Endothelial cell of umbilical vein (primary cell): ENCODE measurements around the gene HSPA2. TPM values are rescaled to one million over a fixed set of nuclear protein-coding genes. Genes with fewer than 3 reads are reported as not detected.

Source experiments
- BruUV-seq: library from RNA; stranded (reverse); fragments of 400-500 nt; replicated peaks from 2 replicates; lab custom pipeline; 2021; lab: Mats Ljungman, UMichigan
- CTCF ChIA-PET: fragments of 300-600, 350-600 bp; sonication (Branson Sonifier 250); formaldehyde crosslinking; loops from one replicate; lab custom pipeline; 2021; ENCODE audit warnings: antibody characterized with exemption, inconsistent platforms; lab: Charles Lee
- POLR2A ChIA-PET: fragments of 300-600, 350-600 bp; sonication (Branson Sonifier 250); formaldehyde crosslinking; loops from one replicate; lab custom pipeline; 2021; ENCODE audit warnings: antibody characterized with exemption, inconsistent platforms; lab: Charles Lee
- DNase-seq: peaks from one replicate; pipeline ENCODE4 v3.0.0-alpha.2; 2011; ENCODE audit warnings: low read depth, low spot score
- FAIRE-seq: peaks from 2 replicates; lab custom pipeline; 2011; peaks lifted over from hg19 to GRCh38; lab: Jason Lieb, UNC
- H2AFZ ChIP-seq: 2 replicates; pipeline ENCODE4 v1.6.0; 2012; ENCODE audit warnings: low read depth, low read length, control low read depth, inconsistent platforms
- H3K27ac ChIP-seq: 2 replicates; pipeline ENCODE4 v1.5.1; 2011; ENCODE audit warnings: low read depth, mild to moderate bottlenecking, control low read depth, low read length, moderate library complexity; ENCODE audit not compliant: insufficient read depth
- H3K27me3 ChIP-seq, 2 experiments: 2 replicates each; pipeline versions ENCODE4 v1.6.0 to v1.6.1; 2011; ENCODE audit warnings: low read length in 2 of 2, mixed read lengths in 1 of 2; ENCODE audit not compliant: control insufficient read depth in 2 of 2, insufficient read depth in 2 of 2
- H3K36me3 ChIP-seq, 2 experiments: 2 replicates in 1 of 2; 3 replicates in 1 of 2; pipeline ENCODE4 v1.5.1; 2011; ENCODE audit warnings: low read length in 2 of 2, mild to moderate bottlenecking in 1 of 2, moderate library complexity in 1 of 2; ENCODE audit not compliant: control insufficient read depth in 2 of 2, insufficient read depth in 2 of 2; ENCODE audit errors: extremely low read depth in 1 of 2
- H3K4me1 ChIP-seq: 3 replicates; pipeline ENCODE4 v1.5.1; 2011; ENCODE audit warnings: mild to moderate bottlenecking, low read length; ENCODE audit not compliant: control insufficient read depth, insufficient read depth; ENCODE audit errors: extremely low read depth
- H3K4me2 ChIP-seq: 2 replicates; pipeline ENCODE4 v1.6.1; 2011; ENCODE audit warnings: low read length, control low read depth, mixed read lengths; ENCODE audit not compliant: insufficient read depth
- H3K4me3 ChIP-seq, 3 experiments: fragments of 200-600 bp in 1 of 3; sonication (generic), shearing (Covaris generic) in 1 of 3; replicated peaks in 1 of 3; 2 replicates each; pipeline ENCODE4 v1.5.1; 2011 to 2016; ENCODE audit warnings: control low read depth in 3 of 3, low read length in 3 of 3, mild to moderate bottlenecking in 2 of 3, inconsistent platforms in 1 of 3, low read depth in 1 of 3, moderate library complexity in 1 of 3; ENCODE audit not compliant: insufficient read depth in 1 of 3
- H3K79me2 ChIP-seq: 2 replicates; pipeline ENCODE4 v1.6.0; 2012; ENCODE audit warnings: low read length, inconsistent platforms; ENCODE audit not compliant: control insufficient read depth, insufficient read depth
- H3K9ac ChIP-seq: replicated peaks from 2 replicates; pipeline ENCODE3; 2011; ENCODE audit warnings: low read length, control low read depth; ENCODE audit not compliant: insufficient read depth; ENCODE audit errors: extremely low read depth
- H3K9me1 ChIP-seq: replicated peaks from 3 replicates; pipeline ENCODE4 v1.6.0; 2011; ENCODE audit warnings: mild to moderate bottlenecking, low read length; ENCODE audit not compliant: control insufficient read depth, insufficient read depth; ENCODE audit errors: extremely low read depth
- H3K9me3 ChIP-seq: replicated peaks from 2 replicates; pipeline ENCODE4 v1.5.1; 2012; ENCODE audit warnings: low read length, inconsistent platforms; ENCODE audit not compliant: control insufficient read depth, insufficient read depth
- H4K20me1 ChIP-seq: replicated peaks from 2 replicates; pipeline ENCODE3; 2011; ENCODE audit warnings: mild to moderate bottlenecking, low read length; ENCODE audit not compliant: control insufficient read depth, insufficient read depth; ENCODE audit errors: extremely low read depth
- EZH2 ChIP-seq: IDR thresholded peaks from 2 replicates; pipeline ENCODE4 v1.6.1; 2012; ENCODE audit warnings: borderline replicate concordance, low read depth, mild to moderate bottlenecking, moderate library complexity, low read length, inconsistent platforms; ENCODE audit not compliant: severe bottlenecking
- FOS ChIP-seq: IDR thresholded peaks from 2 replicates; pipeline ENCODE4 v1.6.1; 2011; ENCODE audit warnings: mild to moderate bottlenecking, low read length, moderate library complexity, borderline replicate concordance; ENCODE audit not compliant: insufficient read depth
- GATA2 ChIP-seq: IDR thresholded peaks from 2 replicates; pipeline ENCODE4 v1.7.0; 2011; ENCODE audit warnings: low read depth, mild to moderate bottlenecking, moderate library complexity, mixed read lengths, low read length; ENCODE audit not compliant: insufficient read length, insufficient read depth
- POLR2A ChIP-seq: IDR thresholded peaks from 2 replicates; pipeline ENCODE4 v1.6.1; 2012; ENCODE audit warnings: low read depth, mild to moderate bottlenecking, control low read depth, low read length
- POLR2AphosphoS5 ChIP-seq: IDR thresholded peaks from 2 replicates; pipeline ENCODE4 v1.6.1; 2012; ENCODE audit warnings: low read depth, mild to moderate bottlenecking, control low read depth, low read length, moderate library complexity; ENCODE audit not compliant: insufficient read depth
- dilution Hi-C: fragments of 300-500 bp; cut with MboI; formaldehyde crosslinking; loops from one replicate; pipeline ENCODE4 v1.15.0; 2019; ENCODE audit warnings: low sequenced_read_pairs; ENCODE audit not compliant: extremely low pct_ligation_motif_present
- intact Hi-C: fragments of 100-400 bp; cut with micrococcal nuclease; formaldehyde crosslinking; loops from one replicate; pipeline ENCODE4 v1.10.0; 2022
- polyA plus RNA-seq, 4 experiments: library from polyadenylated mRNA; depleted of rRNA in 3 of 4; stranded (reverse) in 3 of 4; unstranded in 1 of 4; fragments of >200 nt; gene quantifications; 2 replicates each; pipeline versions ENCODE4 v1.2.1 to v1.2.3, GENCODE V29; 2011 to 2012; ENCODE audit warnings: missing spikeins in 1 of 4
- total RNA-seq: library from RNA; stranded (reverse); gene quantifications from 2 replicates; pipeline ENCODE4 v1.2.3, GENCODE V29; 2021
- TF ChIP-seq, protein P1 (sequence below), 2 donors: IDR thresholded peaks; 1 replicate in 1 of 2; 2 replicates in 1 of 2; pipeline ENCODE4 v1.5.1; 2011; ENCODE audit warnings: low read length in 2 of 2, mild to moderate bottlenecking in 2 of 2, moderate library complexity in 2 of 2, control low read depth in 1 of 2, inconsistent platforms in 1 of 2, low read depth in 1 of 2; ENCODE audit not compliant: insufficient read depth in 1 of 2; ENCODE audit errors: extremely low read depth in 1 of 2

Gene HSPA2
- total and polyA plus RNA-seq, 2 donors (not counting 3 experiments of a cell fraction or from before 2014, with no cell fraction given): 5.3 to 11.4 TPM

DNA sequence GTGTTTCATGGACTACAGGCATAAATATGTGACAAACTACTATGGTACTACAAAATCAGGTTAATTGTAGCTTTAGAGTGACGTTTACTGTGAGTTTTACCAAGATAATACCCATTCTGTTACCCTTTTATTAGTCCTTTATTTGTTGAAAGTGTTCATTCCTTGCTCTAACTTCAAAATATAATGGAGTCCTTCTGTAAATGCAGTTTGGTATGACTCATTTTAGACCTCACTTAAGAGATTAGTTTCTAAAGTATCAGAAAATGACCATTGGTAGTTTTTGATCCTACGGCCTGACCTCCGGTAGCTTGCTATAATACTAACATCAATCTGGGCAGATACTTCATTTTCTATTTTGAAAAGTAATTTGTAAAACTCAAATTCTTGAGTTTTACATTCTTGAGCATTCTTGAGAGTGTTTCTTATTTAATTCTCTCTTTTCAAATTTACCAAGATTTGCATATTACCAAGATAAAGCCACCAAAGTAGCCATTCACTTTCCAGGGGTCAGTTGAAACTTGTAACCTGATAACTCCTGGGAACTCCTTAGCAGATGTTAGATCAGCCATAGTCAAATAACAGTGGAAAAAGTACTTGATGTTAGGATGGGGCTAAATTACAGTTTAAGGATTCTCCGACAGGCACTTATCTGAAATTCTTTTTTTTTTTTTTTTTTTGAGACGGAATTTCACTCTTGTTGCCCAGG is 4.2 kb downstream of the HSPA2 start:
- no peak for FAIRE-seq
- no peak overlapping the region for H3K27ac ChIP-seq
- dilution Hi-C loops: no loop called here
- no peaks in the 10 kb centered on the region for H3K9me3 ChIP-seq
- peaks cover 26% of the 10 kb centered on the region for H3K4me1 ChIP-seq
- peaks cover 29 to 32% of the 10 kb centered on the region in 2 experiments for H3K27me3 ChIP-seq
- H3K9me1 ChIP-seq: no peaks in the 10 kb centered on the region
- intact Hi-C loops: loop anchor here (5.0 kb wide), 1 partner anchor 218 kb away; no protein-coding TSS in a partner anchor
- ChIA-PET POLR2A (no interaction called here), CTCF (interaction anchor here (0.6 to 5.7 kb wide), 4 partner anchors 10 to 456 kb away, joined by 3 to 64 read pairs (median 6); no protein-coding TSS in a partner anchor)
- H3K9ac ChIP-seq: no peak overlapping the region
- no peaks in the 10 kb centered on the region for H4K20me1 ChIP-seq
- H3K4me2 ChIP-seq: no peak overlapping the region
- H3K36me3 ChIP-seq: no peaks in the 10 kb centered on the region
- H3K4me3 ChIP-seq: no peak overlapping the region
- no peak overlapping the region for H2AFZ ChIP-seq
- no peaks in the 10 kb centered on the region for H3K79me2 ChIP-seq
- BruUV-seq: no TSS peak
- no peak for DNase-seq
- TF ChIP-seq EZH2 (no peak), POLR2A (no peak), POLR2AphosphoS5 (no peak), GATA2 (no peak)

DNA sequence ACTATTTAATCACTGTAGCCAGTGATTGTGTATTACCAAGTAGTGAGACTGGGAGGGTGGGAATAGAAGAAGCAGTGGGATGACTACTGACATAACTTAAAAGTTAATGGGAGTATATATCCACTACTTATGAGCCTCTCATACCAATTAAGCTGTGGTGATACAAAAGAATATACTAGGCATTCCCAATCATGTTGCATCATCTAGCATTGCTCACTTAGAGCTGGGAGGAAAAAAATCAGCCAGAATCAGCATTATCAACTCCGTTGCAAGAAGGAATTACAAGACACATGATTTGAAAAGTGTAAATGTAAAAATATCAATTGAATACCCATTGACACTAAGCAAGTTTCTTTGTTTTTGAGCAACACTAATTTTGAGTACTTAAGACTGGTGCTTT is 8.5 kb downstream of the HSPA2 start:
- BruUV-seq: no TSS peak
- H3K9me1 ChIP-seq: no peaks in the 10 kb centered on the region
- H3K79me2 ChIP-seq: no peaks in the 10 kb centered on the region
- H3K27ac ChIP-seq: no peak overlapping the region
- DNase-seq (no peak), FAIRE-seq (no peak)
- intact Hi-C loops: loop anchor here (1.0 kb wide), 1 partner anchor 18 kb away; no protein-coding TSS in a partner anchor
- no peaks in the 10 kb centered on the region for H4K20me1 ChIP-seq
- peak overlapping the region; percentile 77 for H3K4me2 ChIP-seq
- TF ChIP-seq EZH2 (no peak), FOS (no peak)
- TF ChIP-seq, protein P1, sequence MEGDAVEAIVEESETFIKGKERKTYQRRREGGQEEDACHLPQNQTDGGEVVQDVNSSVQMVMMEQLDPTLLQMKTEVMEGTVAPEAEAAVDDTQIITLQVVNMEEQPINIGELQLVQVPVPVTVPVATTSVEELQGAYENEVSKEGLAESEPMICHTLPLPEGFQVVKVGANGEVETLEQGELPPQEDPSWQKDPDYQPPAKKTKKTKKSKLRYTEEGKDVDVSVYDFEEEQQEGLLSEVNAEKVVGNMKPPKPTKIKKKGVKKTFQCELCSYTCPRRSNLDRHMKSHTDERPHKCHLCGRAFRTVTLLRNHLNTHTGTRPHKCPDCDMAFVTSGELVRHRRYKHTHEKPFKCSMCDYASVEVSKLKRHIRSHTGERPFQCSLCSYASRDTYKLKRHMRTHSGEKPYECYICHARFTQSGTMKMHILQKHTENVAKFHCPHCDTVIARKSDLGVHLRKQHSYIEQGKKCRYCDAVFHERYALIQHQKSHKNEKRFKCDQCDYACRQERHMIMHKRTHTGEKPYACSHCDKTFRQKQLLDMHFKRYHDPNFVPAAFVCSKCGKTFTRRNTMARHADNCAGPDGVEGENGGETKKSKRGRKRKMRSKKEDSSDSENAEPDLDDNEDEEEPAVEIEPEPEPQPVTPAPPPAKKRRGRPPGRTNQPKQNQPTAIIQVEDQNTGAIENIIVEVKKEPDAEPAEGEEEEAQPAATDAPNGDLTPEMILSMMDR (IDR thresholded peaks at IDR 0.05; ENCODE audit: extremely low read depth in 1 of 2, insufficient read depth in 1 of 2, low read depth in 1 of 2, low read length in 2 of 2): no peak
- dilution Hi-C loops: no loop called here
- H3K9me3 ChIP-seq: no peaks in the 10 kb centered on the region
- H3K36me3 ChIP-seq: no peaks in the 10 kb centered on the region
- CTCF ChIA-PET: interaction anchor here (1.0 kb wide), 1 partner anchor 9 kb away, joined by 4 read pairs; the partner anchor contains the start of gene HSPA2
- no peak overlapping the region for H3K9ac ChIP-seq
- POLR2A ChIA-PET: no interaction called here
- peaks cover 18 to 20% of the 10 kb centered on the region in 2 experiments for H3K27me3 ChIP-seq
- H2AFZ ChIP-seq: peak overlapping the region; percentile 94
- no peak overlapping the region for H3K4me3 ChIP-seq
- peaks cover 11% of the 10 kb centered on the region for H3K4me1 ChIP-seq
